SU-DHL-6 (cell line): ENCODE results near the gene TUSC1.
"Not testable (repeated sequence)": the region's sequence is repeated elsewhere in the genome, so short reads cannot be mapped to it uniquely, and the experiment has no call there.

Experiments used
- H2AFZ ChIP-seq: fragments of 200-600 bp; sonication (generic); 2 replicates; pipeline ENCODE4 v1.6.1; 2014; ENCODE audit warnings: low read depth, mild to moderate bottlenecking, moderate library complexity, mixed read lengths, antibody characterized with exemption, low read length; ENCODE audit not compliant: severe bottlenecking
- H3F3A ChIP-seq: fragments of 200-600 bp; shearing (Covaris generic); 2 replicates; pipeline ENCODE4 v1.6.0; 2016; ENCODE audit warnings: antibody characterized with exemption, mild to moderate bottlenecking; ENCODE audit not compliant: insufficient read depth
- H3K27ac ChIP-seq: fragments of 200-600 bp; sonication (generic); 2 replicates; pipeline ENCODE4 v1.5.1; 2016; ENCODE audit warnings: low read depth, mild to moderate bottlenecking, low read length, moderate library complexity, mixed read lengths
- H3K27me3 ChIP-seq: fragments of 200-600 bp; sonication (generic), shearing (Covaris generic); 2 replicates; pipeline ENCODE4 v1.6.0; 2014; ENCODE audit warnings: mild to moderate bottlenecking, low read length
- H3K36me3 ChIP-seq: fragments of 200-600 bp; sonication (generic); 2 replicates; pipeline ENCODE4 v1.6.1; 2014; ENCODE audit warnings: mild to moderate bottlenecking, low read length, mixed read lengths
- H3K4me2 ChIP-seq: fragments of 300-600, 200-600 bp; shearing (Covaris generic), sonication (generic); 2 replicates; pipeline ENCODE4 v1.6.0; 2014; ENCODE audit warnings: low read length, low read depth, mild to moderate bottlenecking; ENCODE audit not compliant: poor library complexity, severe bottlenecking
- H3K4me3 ChIP-seq: fragments of 200-600 bp; sonication (generic); 2 replicates; pipeline ENCODE4 v1.5.1; 2014; ENCODE audit warnings: antibody characterized with exemption, low read length, mild to moderate bottlenecking, mixed read lengths; ENCODE audit not compliant: insufficient read depth, poor library complexity, severe bottlenecking
- H3K79me2 ChIP-seq: fragments of 200-600 bp; sonication (generic); 2 replicates; pipeline ENCODE4 v1.6.1; 2014; ENCODE audit warnings: mild to moderate bottlenecking, low read length, moderate library complexity; ENCODE audit not compliant: insufficient read depth
- H3K9ac ChIP-seq: fragments of 200-600 bp; sonication (generic); 2 replicates; pipeline ENCODE4 v1.7.0; 2014; ENCODE audit warnings: mild to moderate bottlenecking, low read length
- H3K9me2 ChIP-seq: fragments of 200-600 bp; sonication (generic); replicated peaks from 2 replicates; pipeline ENCODE4 v1.6.1; 2014; ENCODE audit warnings: low read length; ENCODE audit not compliant: insufficient read depth
- H3K9me3 ChIP-seq: fragments of 200-600 bp; sonication (generic); 2 replicates; pipeline ENCODE4 v1.6.1; 2014; ENCODE audit warnings: low read length, mixed read lengths; ENCODE audit not compliant: insufficient read depth
- H4K20me1 ChIP-seq: fragments of 200-600 bp; sonication (generic); 2 replicates; pipeline ENCODE4 v1.6.1; 2014; ENCODE audit warnings: low read depth, mild to moderate bottlenecking, antibody characterized with exemption, low read length, moderate library complexity, mixed read lengths
- EZH2phosphoT487 ChIP-seq: fragments of 200-600 bp; sonication (generic), shearing (Covaris generic); conservative IDR thresholded peaks from 2 replicates; pipeline ENCODE4 v1.6.1; 2018; ENCODE audit warnings: mild to moderate bottlenecking, antibody characterized with exemption, low read length, moderate library complexity, mixed read lengths
- TF ChIP-seq, protein P1 (sequence below): fragments of 200-600 bp; sonication (generic); IDR thresholded peaks from one replicate; pipeline ENCODE4 v1.5.1; 2017; ENCODE audit warnings: antibody characterized with exemption, mild to moderate bottlenecking, low read length, moderate library complexity; ENCODE audit not compliant: insufficient read depth, poor library complexity, severe bottlenecking

The TUSC1 gene

DNA sequence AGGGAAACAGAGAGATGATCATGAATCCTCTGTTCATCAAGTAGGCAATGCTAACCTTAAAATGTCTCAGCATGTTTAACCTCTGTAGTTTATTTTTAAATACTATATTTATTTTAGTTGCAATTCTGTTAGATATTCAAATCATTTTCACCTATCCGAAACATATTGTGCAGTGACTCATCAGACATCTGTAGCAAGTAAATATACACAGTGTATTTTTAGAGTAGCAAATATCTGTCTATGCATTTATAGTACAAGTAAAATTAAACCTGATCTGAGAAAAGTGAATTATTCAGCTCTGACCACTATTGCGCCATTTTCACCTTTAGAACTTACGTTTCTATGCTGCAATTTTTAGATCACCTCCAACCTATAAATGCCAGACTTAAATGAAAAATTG is 24.3 kb upstream of the TUSC1 start:
- H3K4me3 ChIP-seq: no peak overlapping the region
- no peaks in the 10 kb centered on the region for H3K79me2 ChIP-seq
- no peak overlapping the region for H3K27ac ChIP-seq
- no peaks in the 10 kb centered on the region for H3K36me3 ChIP-seq
- H3K9me3 ChIP-seq: no peaks in the 10 kb centered on the region
- 0 out of 2 replicates have a peak, but pooled peaks cover 5% of the 10 kb centered on the region for H3K27me3 ChIP-seq
- no peaks in the 10 kb centered on the region for H3K9me2 ChIP-seq
- H4K20me1 ChIP-seq: no peaks in the 10 kb centered on the region
- no peak overlapping the region for H3K9ac ChIP-seq
- H3K4me2 ChIP-seq: no peak overlapping the region
- H2AFZ ChIP-seq: no peak overlapping the region
- no peaks in the 10 kb centered on the region for H3F3A ChIP-seq
- TF ChIP-seq, protein P1, sequence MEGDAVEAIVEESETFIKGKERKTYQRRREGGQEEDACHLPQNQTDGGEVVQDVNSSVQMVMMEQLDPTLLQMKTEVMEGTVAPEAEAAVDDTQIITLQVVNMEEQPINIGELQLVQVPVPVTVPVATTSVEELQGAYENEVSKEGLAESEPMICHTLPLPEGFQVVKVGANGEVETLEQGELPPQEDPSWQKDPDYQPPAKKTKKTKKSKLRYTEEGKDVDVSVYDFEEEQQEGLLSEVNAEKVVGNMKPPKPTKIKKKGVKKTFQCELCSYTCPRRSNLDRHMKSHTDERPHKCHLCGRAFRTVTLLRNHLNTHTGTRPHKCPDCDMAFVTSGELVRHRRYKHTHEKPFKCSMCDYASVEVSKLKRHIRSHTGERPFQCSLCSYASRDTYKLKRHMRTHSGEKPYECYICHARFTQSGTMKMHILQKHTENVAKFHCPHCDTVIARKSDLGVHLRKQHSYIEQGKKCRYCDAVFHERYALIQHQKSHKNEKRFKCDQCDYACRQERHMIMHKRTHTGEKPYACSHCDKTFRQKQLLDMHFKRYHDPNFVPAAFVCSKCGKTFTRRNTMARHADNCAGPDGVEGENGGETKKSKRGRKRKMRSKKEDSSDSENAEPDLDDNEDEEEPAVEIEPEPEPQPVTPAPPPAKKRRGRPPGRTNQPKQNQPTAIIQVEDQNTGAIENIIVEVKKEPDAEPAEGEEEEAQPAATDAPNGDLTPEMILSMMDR: no peak
- TF ChIP-seq EZH2phosphoT487: no peak

DNA sequence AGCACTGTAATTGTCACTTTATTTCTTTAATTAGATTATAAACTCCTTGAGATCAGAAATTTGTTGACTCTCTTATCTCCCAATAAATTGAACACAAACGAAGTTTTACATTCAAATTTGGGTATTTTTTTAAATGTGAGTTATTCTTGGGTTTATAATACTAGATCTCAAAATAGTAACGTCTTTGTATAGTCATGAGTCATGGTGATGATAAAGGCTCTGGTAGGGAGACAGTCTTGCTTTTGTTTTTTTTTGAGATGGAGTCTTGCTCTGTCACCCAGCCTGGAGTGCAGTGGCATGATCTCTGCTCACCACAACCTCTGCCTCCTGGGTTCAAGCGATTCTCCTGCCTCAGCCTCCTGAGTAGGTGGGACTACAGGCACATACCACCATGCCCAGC is 22.7 kb upstream of the TUSC1 start:
- H3F3A ChIP-seq, H3K27ac ChIP-seq, H3K9me3 ChIP-seq, H4K20me1 ChIP-seq, H3K27me3 ChIP-seq, H3K36me3 ChIP-seq, H3K4me2 ChIP-seq, H2AFZ ChIP-seq, H3K9me2 ChIP-seq, H3K79me2 ChIP-seq, H3K4me3 ChIP-seq, H3K9ac ChIP-seq: not testable (repeated sequence)

DNA sequence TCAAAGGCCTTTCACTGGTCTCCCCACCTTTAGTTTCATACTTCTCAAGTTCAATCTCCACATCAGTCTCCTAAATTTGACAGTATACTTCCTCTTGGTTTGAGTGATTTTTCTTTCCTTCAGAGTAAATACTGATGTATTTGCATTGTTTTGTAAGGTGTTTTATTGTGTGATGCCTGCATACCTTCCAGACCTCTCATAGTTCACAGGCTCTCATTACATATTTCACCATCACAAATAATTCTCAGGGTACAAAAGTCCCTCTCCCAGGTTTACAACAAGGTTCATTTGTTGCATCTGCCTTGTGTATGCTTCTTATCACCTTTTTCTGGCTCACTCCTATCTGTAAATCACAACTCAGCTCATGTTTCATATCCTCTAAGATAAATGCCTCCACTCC is 22.2 kb upstream of the TUSC1 start:
- H3K79me2 ChIP-seq: no peaks in the 10 kb centered on the region
- no peak overlapping the region for H2AFZ ChIP-seq
- H4K20me1 ChIP-seq: no peaks in the 10 kb centered on the region
- no peaks in the 10 kb centered on the region for H3K27me3 ChIP-seq
- H3K9ac ChIP-seq: no peak overlapping the region
- H3K27ac ChIP-seq: no peak overlapping the region
- no peaks in the 10 kb centered on the region for H3K36me3 ChIP-seq
- no peaks in the 10 kb centered on the region for H3K9me3 ChIP-seq
- H3F3A ChIP-seq: no peaks in the 10 kb centered on the region
- TF ChIP-seq, protein P1: no peak
- TF ChIP-seq EZH2phosphoT487: no peak
- H3K4me3 ChIP-seq: no peak overlapping the region
- no peak overlapping the region for H3K4me2 ChIP-seq
- H3K9me2 ChIP-seq: no peaks in the 10 kb centered on the region

DNA sequence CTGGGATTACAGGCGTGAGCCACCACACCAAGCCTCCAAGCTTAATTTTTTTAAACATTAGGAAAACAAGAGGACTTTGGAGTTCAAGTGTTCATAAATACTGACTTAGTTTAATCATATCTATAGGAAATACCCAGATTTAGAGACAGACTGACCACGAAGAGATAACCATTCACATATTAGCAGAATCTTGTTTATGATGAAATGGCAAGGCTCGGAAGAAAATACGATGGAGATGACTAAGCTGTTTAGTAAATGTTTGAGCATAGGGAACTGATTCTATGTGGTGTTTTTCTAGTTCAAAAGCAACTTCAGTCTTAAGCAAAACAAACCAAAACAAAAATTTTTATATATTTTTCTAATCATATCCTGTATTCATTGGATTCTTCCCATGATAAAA is 13.5 kb upstream of the TUSC1 start:
- no peaks in the 10 kb centered on the region for H3K27me3 ChIP-seq
- no peaks in the 10 kb centered on the region for H3K36me3 ChIP-seq
- no peaks in the 10 kb centered on the region for H3F3A ChIP-seq
- no peak overlapping the region for H2AFZ ChIP-seq
- no peaks in the 10 kb centered on the region for H3K9me2 ChIP-seq
- H3K9me3 ChIP-seq: no peaks in the 10 kb centered on the region
- H3K27ac ChIP-seq: no peak overlapping the region
- no peaks in the 10 kb centered on the region for H4K20me1 ChIP-seq
- H3K79me2 ChIP-seq: no peaks in the 10 kb centered on the region
- TF ChIP-seq, protein P1: no peak
- no peak for TF ChIP-seq EZH2phosphoT487
- no peak overlapping the region for H3K9ac ChIP-seq
- H3K4me2 ChIP-seq: no peak overlapping the region
- no peak overlapping the region for H3K4me3 ChIP-seq
